Activated T-cell treated with anti-CD3 and anti-CD28 coated beads for 48 hours (primary cell): Measurements from ENCODE around the gene TRIM24.
"Not testable (repeated sequence)": the region's sequence is repeated elsewhere in the genome, so short reads cannot be mapped to it uniquely, and the experiment has no call there.

Experiments used
- DNase-seq: peaks from one replicate; pipeline ENCODE4 v3.0.0-alpha.2; 2020; ENCODE audit warnings: low read depth

Gene TRIM24

GRCh38 chr7:138460649-138461607, 869 bp downstream of the TRIM24 start:
- DNase-seq: peak; percentile 60

DNA sequence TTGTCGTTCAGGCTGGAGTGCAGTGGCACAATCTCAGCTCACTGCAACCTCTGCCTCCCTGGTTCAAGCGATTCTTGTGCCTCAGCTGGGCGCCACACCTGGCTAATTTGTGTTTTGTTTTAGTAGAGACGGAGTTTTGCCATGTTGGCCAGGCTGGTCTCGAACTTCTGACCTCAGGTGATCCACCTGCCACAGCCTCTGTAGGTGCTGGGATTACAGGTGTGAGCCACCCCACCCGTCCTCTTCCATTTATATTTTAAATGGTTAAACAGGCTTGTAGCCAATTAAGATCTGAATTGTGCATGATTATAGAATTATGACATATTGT, 3.2 kb downstream of the TRIM24 start:
- DNase-seq: not testable (repeated sequence)

DNA sequence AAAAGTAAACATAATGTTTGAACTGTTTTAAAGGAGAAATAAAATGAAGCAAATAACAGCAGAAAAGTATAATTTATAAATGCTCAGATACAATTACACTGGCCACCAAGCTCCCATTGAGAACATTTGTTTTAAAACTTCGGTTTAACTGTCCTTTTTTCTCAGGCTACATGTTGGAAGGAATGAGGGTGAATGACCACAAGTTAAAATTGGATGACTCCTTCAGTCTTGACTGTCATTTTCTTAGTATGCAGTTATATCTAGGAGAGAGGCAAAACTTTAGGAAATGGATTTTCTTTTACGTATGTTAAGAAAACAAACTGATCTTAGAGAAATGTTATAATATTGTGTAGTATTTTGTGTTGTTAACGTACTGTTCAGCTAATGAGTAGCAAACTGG, 5.0 kb downstream of the TRIM24 start:
- no peak for DNase-seq

GRCh38 chr7:138466069-138466756, 6.2 kb downstream of the TRIM24 start:
- DNase-seq: not testable (repeated sequence)

DNA sequence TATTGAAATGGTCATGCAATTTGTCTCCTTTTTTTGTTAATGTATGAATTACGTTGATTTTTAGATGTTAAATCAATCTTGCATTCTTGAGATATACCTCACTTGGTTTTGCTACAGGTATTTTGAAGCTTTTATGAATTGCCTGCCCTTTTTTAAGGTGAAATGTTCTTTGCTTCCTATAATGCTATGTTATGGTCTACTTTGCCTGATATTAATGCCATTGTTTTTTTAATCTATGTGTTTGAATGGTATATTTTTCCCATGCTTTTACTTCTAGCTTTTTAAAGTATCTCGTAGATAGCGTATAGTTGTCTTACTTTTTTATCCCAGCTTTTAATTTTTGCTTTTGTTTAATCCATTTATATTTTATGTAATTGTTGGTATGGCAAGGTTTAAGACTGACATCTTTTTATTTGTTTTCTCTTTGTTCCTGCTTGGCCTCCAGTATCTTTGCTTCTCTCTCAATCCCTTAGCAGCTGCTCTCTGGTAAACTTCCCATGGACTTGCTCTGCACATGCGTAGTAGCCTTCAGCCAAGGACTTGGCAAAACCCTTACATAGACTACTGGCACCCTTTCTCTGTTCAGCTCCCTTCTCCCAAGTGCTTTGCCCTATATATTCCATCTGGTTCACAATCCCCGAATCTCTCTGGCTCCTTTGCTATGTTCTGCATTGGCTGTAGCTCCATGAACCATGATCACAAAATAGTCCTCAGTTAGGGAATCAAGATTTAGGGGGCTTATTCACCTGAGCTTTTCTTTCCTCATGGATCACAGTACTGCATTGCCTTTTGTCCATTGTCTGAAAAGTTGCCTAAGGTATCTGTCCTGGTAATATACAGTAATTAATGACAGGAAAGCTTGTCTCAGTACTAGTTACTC, 8.4 kb downstream of the TRIM24 start:
- DNase-seq: no peak

DNA sequence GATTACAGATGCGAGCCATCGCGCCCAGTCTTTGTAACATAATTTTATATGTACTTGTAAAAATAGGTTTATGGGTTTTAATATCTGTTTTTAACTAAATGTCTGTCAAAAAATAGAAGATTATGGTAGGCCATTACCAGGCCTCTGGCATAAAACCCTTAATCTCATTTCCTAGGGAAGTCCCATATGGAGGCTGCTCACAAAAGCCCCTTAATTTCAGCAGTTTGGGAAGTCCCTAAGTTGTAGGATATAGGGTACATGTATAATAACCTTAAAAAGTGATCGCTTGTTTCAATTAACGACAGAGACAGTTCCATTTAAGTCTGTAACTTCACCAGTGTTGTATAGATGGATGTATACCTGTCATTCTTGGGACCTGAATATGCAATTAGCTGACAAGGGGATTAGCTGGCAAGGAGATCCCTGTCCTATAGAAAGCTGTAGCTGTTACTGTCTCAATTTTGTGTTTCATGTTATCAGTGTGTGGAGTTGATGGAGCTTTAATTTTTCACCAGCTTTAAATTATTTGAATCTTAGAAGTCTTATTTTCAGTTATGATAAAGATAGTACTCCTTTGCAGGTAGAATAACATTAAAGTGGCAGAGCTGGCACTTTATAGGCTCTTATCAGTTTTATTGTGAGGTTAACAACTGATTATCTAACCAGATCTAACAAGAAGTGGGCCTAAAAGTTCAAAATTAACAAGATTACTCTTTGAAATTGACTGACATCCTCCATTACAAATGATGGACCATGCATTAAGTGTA, 10.5 kb downstream of the TRIM24 start:
- no peak for DNase-seq

GRCh38 chr7:138472292-138473079, 12.4 kb downstream of the TRIM24 start:
- DNase-seq: no peak

GRCh38 chr7:138475377-138475776, 15.3 kb downstream of the TRIM24 start:
- DNase-seq: no peak

DNA sequence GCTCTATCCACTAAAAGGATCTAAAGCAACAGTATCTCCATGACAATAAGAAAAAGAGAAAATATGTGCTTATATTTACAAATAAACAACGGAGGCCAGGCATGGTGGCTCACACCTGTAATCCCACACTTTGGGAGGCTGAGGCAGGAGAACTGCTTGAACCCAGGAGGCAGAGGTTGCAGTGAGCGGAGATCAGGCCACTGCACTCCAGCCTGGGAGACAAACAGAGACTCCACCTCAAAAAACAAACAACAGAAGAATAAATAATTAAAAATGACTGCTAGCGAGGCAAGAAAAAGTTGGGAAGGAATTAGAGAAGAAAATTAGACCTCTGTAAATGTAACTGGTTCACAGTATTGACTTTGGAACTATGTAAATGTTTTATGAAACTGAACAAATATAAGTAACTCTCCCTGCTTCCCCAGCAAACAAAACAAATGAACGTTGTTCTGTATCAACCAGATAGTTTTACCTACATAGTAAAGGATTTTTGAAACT, 17.1 kb downstream of the TRIM24 start:
- DNase-seq: no peak

- DNase-seq: no peak
Observed at GRCh38 chr7:138477581-138477980, 17.5 kb downstream of the TRIM24 start.

- DNase-seq: no peak
Observed at GRCh38 chr7:138478499-138478908, 18.4 kb downstream of the TRIM24 start.

- no peak for DNase-seq
Observed at GRCh38 chr7:138480527-138480926, 20.5 kb downstream of the TRIM24 start.

DNA sequence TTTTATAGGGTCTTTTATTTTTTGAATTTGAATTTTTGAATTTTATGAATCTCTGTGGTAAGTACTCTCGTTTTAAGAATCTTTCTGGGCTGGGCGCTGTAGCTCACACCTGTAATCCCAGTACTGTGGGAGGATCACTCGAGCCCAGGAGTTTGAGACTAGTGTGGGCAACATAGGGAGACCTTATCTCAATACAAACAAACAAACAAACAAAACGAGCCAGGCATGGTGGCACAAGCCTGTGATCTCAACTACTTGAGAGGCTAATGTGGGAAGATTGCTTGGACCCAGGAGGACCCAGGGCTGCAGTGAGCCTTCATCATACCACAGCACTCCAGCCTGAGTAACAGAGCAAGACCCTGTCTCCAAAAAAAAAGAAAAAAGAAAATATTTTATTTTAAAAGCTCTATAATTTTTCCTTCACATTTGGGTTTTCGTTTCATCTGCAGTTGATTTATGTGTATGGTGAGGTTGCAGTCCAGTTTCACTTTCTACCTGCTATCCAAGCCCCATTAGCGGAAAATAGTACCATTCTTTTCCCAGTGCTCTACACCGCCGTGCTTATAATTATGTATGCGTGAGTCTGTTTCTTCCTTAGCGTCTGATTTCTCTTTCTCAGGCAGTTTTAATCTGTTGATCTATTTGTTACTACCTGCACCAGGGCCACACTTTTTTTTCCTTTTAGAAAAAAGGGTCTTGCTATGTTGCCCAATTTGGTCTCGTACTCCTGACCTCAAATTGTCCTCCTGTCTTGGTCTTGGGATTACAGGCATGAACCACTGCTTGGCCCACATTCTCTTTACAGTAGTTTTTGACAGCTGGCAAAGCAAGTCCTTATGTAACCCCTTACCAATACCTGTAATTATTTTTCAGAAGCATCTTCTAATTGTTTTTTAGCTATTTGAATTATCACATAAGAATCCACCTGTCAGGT, 21.7 kb downstream of the TRIM24 start:
- DNase-seq: no peak

GRCh38 chr7:138483531-138483930, 23.5 kb downstream of the TRIM24 start:
- no peak for DNase-seq

DNA sequence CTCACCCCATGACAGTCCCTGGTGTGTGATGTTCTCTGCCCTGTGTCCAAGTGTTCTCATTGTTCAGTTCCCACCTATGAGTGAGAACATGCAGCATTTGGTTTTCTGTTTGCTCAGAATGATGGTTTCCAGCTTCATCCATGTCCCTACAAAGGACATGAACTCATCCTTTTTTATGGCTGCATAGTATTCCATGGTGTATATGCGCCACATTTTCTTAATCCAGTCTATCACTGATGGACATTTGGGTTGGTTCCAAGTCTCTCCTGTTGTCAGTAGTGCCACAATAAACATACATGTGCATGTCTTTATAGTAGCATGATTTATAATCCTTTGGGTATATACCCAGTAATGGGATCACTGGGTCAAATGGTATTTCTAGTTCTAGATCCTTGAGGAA, 25.4 kb downstream of the TRIM24 start:
- DNase-seq: not testable (repeated sequence)

DNA sequence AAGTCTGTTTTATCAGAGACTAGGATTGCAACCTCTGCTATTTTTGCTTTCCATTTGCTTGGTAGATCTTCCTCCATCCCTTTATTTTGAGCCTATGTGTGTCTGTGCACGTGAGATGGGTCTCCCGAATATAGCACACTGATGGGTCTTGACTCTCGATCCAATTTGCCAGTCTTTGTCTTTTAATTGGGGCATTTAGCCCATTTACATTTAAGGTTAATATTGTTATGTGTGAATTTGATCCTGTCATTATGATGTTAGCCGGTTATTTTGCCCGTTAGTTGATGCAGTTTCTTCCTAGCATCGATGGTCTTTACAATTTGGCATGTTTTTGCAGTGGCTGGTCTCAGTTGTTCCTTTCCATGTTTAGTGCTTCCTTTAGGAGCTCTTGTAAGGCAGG, 29.1 kb downstream of the TRIM24 start:
- not testable (repeated sequence) for DNase-seq

- DNase-seq: no peak
Observed at GRCh38 chr7:138491612-138492386, 31.7 kb downstream of the TRIM24 start.

DNA sequence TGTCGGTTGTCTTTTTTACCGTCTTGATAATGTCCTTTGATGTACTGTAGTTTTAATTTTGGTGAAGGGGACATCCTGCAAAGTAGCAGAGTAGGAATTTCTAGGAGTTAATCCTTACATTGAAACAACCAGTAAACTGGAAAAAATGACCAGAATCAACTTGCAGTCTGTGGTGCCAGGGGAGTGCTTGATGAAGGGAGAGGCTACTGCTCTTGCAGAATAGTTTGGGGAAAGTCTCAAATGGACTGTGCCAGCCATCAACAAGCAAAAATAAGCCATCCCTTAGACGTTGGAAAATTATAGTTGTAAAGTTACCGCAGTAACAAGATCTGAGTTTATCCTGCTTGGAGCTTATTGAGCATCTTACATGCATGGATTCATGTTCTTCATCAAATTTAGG, 32.4 kb downstream of the TRIM24 start:
- no peak for DNase-seq

DNA sequence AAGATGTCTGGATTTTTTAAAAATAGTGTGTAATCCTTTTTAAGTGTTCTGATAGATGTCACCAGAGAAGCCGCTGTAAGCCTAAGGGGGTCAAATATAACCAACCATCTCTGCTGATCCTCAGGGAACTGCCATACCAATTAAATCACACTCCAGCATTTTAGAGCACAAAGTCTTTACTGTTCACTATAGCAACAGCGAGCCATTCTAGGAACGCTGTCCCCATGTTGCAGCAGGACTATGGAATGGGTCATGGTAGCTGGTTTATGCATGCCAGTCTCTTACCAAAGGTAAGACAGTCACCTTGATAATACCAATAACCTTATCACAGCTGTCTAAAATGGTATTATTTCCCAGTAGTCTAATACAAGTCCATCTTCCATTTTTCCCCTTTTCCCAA, 33.5 kb downstream of the TRIM24 start:
- DNase-seq: no peak
